Fibroblast of upper back skin (primary cell): ENCODE measurements around the gene TTC3.

Experiments
- DNase-seq: peaks from one replicate; pipeline ENCODE4 v3.0.0-alpha.2; 2013

TTC3 gene

DNA sequence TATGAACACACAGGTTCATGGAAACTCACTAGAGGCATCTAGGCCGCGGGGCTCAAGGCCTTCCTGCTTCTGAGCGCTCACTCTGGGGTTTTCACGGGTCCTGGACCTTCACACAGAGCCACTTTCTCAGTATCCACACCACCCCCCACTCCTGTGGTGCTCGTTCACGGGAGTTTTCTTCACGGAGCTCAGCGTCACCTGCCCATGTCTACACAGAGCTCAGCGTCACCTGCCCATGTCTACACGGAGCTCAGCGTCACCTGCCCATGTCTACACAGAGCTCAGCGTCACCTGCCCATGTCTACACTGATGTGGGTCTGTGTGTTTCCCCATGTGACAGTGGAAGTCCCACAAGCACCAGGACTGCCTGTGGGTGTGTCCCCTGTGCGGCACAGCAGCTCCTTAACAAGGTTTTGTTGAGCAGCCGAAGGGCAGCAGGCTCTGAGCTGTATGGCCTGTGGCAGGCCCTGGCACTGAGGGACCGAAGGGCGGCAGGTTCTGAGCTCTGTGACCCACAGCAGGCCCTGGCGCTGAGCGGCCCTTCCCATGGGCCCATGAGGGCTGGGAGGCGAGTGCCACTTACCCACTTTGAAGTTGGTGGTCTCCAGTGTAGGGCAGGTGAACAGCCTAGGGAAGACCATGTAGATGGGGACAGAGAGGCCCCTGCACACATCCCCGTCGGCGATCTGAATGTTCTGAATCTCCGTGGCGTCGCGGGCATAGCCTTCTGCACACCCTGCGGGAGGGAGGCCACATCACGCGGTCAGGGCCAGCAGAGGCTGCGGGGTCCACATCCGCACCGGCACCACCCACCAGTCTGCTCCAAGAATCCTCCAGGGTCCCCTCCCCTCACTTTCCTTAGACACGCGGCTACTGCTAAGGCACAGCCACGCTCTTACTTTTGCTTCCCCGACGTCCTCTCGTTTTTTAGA lies 154.3 kb downstream of the TTC3 start:
- DNase-seq, result no peak

DNA sequence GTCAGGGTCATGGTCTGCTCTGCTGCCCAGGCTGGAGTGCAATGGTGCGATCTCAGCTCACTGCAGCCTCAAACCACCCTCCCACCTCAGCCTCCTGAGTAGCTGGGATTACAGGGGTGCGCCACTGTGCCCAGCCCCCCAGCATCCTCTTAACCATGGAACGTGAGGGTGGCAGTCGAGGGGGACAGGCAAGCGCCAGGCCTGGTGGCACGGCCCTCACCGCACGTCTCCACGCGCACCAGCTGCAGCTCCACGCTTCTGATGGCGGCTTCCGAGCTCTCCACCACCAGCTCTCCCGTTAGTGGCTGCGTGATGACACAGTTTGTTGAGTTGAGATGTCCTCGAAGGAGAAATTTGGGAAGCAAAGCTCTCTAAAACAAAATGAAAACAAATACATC lies 154.9 kb downstream of the TTC3 start:
- no peak for DNase-seq

DNA sequence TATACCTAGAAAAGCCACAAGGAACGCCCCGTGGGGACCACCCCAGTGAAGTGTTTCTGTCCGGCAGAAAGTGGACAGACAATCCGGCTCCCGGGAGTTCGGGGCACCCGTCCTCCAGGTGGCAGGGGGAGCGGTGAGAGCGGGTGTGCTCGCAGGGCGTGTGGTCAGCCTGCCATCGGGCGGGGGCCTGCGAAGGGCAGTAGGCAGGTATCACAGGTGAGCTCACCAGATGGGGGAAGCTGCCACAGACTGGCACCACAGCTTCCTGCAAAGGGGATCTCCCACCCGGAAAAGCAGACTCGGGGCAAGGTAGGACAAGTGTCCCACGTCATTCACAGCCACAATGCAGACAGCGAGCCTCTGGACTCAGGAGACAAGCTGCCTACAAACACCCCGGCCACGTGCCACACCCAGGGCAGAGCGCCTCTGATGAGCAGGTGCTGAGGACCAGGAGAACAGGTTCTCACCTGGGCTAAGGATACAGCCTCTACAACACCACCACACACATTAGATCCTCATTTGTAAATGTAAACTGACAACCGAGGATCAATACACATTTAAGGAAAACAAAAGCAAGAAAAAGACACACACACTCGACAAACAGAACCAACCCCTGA lies 157.7 kb downstream of the TTC3 start:
- no peak for DNase-seq

GRCh38 chr21:37231249-37231645 lies 158.2 kb downstream of the TTC3 start:
- DNase-seq, result no peak

- no peak for DNase-seq
Measured at GRCh38 chr21:37231671-37232070, 158.6 kb downstream of the TTC3 start.

DNA sequence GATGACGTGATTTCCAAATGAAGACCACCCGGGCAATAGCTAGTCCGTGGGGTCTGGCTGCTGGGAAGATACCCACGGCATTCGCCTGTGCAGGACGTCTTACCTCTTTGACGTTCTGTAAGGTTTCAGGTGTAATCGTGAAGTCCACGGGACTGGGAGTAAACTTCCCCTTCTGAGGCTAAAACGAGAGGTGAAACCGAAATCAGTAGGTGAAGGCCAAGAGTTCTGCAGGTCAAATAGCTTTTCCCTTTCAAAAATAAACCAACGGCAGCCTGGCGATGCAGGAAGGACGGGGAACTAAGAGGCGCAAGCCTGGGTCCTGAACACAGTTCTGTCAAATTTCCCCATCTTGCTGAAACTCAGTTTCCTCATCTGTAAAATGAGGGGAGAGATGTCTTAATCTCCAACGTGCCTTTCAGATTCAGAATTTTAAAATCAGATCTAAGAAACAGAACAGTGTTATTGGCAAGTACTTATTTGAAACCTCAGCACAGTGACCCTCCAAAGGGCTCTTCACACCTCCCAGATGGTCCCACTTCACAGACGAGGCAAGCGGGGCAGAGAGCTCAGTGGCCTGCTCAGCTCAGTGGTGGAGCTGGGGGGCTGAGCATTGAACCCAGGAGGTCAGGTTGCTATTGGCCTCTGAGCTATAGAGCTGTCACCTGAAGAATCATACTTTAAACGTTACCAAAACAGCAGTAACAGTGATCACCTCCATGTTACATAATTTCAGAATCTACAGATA lies 159.4 kb downstream of the TTC3 start:
- DNase-seq, result no peak

- DNase-seq, result no peak
Measured at GRCh38 chr21:37233551-37234146, 160.6 kb downstream of the TTC3 start.

- DNase-seq, result no peak
Measured at GRCh38 chr21:37237346-37237745, 164.3 kb downstream of the TTC3 start.

DNA sequence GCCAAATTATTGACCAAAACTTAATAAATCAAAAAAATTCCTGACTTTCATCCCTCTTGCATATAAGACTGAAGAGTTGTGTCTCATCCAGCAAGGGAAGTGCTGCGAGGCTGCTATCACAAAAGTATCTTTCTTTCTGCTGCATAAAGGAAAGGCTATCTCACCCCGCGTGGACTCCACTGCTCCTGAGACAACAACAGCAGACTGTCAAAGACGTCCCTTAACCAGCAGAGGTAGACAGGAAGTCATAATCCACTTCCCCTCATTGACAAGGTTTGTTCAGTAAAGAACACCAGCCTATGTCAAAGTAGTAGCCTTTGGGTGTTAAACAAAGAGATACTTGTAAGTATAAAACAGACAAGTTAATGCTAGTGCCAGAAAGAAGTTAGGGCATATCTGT lies 164.7 kb downstream of the TTC3 start:
- no peak for DNase-seq

GRCh38 chr21:37240978-37241377 lies 167.9 kb downstream of the TTC3 start:
- DNase-seq, result no peak

- DNase-seq, result no peak
Measured at GRCh38 chr21:37241426-37241825, 168.4 kb downstream of the TTC3 start.

GRCh38 chr21:37243961-37244360 lies 170.9 kb downstream of the TTC3 start:
- no peak for DNase-seq

DNA sequence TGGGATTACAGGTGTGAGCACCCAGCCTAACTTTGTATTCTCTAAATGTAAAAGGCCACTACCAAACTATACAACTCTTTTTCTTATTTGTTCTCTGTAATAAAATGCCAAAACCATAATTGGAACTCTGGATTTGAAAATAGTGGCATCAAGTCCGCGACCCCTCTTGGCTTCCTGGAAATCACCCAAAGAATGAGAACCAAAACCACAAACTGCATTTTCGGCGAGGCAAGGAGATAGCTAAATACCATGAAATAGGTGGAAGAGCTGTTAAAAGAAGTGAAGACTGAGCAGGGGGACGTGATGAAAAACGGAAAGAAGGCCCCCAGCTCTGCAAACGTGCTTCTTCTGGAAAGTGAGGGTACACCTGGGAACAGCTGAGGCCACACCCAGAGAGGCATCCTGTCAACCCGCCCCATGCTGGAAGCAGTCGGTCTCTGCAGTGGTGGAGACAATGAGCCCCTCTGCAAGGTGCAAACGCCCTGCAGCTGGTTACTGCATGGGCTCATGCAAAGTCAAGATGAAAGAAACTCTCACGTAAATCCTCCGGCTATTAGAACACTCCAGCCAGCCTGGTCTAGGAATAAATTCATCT lies 171.5 kb downstream of the TTC3 start:
- DNase-seq, result peak; percentile 47

- DNase-seq, result no peak
Measured at GRCh38 chr21:37245151-37245550, 172.1 kb downstream of the TTC3 start.

DNA sequence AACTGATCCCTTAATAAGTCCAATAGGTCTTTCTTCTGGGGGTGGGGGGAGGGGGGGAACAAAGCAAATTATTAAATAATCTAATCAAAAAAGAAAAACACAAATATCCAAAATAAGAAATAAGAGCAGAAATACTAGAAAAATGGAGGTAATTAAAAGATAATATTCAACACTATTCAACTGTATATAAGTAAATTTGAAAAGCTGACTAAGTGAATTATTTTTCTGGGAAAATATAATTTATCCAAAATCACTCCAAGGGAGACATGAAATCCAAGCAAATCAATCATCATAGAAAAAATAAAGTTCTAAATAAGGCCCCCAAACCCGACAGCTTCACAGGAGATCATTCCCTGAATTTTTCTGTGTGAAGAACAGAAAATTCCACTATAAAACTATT lies 175.2 kb downstream of the TTC3 start:
- no peak for DNase-seq

- DNase-seq, result no peak
Measured at GRCh38 chr21:37249112-37249904, 176.3 kb downstream of the TTC3 start.

DNA sequence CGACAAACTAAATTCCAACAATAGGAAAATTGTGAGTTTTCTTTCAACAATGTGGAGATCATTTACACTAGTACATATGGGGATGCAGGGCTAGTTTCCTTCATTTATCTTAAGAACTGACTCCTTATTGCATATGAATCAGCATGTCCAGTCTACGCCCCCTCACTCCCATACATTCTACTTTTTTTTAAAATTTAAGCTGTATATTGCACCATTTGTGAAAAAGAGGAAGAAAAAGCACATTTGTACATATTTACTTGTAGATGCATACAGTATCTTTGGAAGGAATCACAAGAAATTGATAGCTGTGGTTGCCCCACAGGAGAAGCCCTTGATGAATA lies 178.2 kb downstream of the TTC3 start:
- no peak for DNase-seq
